ENCODE results near the gene C16orf46.

DNA sequence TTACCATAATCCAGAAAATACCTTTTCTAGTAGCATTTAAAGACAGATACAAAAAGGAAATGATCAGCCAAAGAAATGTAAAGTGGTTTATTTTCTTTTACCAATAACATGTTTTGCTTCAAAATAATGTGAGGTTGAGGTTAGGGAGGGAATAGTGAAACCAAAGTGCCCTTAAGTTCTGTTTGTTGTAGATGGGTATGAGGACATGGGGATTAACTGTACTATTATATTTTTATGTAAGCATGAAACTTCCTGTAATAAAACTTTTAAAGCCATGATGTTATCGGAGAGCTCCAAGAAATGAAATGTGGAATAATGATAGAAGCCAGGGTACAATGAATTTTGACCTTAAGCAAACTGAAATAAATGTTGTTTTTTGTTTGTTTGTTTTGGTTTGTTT, 9.9 kb downstream of the C16orf46 start:
- TF ChIP-seq TAF1 (IDR thresholded peaks at IDR 0.05; ENCODE audit: low read depth): no peak
- TF ChIP-seq, protein P1, sequence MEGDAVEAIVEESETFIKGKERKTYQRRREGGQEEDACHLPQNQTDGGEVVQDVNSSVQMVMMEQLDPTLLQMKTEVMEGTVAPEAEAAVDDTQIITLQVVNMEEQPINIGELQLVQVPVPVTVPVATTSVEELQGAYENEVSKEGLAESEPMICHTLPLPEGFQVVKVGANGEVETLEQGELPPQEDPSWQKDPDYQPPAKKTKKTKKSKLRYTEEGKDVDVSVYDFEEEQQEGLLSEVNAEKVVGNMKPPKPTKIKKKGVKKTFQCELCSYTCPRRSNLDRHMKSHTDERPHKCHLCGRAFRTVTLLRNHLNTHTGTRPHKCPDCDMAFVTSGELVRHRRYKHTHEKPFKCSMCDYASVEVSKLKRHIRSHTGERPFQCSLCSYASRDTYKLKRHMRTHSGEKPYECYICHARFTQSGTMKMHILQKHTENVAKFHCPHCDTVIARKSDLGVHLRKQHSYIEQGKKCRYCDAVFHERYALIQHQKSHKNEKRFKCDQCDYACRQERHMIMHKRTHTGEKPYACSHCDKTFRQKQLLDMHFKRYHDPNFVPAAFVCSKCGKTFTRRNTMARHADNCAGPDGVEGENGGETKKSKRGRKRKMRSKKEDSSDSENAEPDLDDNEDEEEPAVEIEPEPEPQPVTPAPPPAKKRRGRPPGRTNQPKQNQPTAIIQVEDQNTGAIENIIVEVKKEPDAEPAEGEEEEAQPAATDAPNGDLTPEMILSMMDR (IDR thresholded peaks at IDR 0.05; ENCODE audit: poor library complexity, severe bottlenecking): no peak
- TF ChIP-seq EP300 (conservative IDR thresholded peaks at IDR 0.05; ENCODE audit: poor library complexity, severe bottlenecking): no peak
- TF ChIP-seq POLR2AphosphoS5 (IDR thresholded peaks at IDR 0.05): no peak
- TF ChIP-seq SMC3 (conservative IDR thresholded peaks at IDR 0.05; ENCODE audit: poor library complexity): no peak

Data from neural cell (in vitro differentiated cells).